Activated CD4-positive, alpha-beta T cell treated with anti-CD3 and anti-CD28 coated beads, Interleukin-2, Interleukin-6, amounts not matched to agents 100 ng/mL and 50 ng/mL, durations not matched to agents 16 hours and 8 hours (primary cell): Measurements from ENCODE around the gene CCDC169.
"Not testable (repeated sequence)": the region's sequence is repeated elsewhere in the genome, so short reads cannot be mapped to it uniquely, and the experiment has no call there.

Experiments
- DNase-seq: peaks from one replicate; pipeline ENCODE4 v3.0.0-alpha.2; 2020

CCDC169 gene

DNA sequence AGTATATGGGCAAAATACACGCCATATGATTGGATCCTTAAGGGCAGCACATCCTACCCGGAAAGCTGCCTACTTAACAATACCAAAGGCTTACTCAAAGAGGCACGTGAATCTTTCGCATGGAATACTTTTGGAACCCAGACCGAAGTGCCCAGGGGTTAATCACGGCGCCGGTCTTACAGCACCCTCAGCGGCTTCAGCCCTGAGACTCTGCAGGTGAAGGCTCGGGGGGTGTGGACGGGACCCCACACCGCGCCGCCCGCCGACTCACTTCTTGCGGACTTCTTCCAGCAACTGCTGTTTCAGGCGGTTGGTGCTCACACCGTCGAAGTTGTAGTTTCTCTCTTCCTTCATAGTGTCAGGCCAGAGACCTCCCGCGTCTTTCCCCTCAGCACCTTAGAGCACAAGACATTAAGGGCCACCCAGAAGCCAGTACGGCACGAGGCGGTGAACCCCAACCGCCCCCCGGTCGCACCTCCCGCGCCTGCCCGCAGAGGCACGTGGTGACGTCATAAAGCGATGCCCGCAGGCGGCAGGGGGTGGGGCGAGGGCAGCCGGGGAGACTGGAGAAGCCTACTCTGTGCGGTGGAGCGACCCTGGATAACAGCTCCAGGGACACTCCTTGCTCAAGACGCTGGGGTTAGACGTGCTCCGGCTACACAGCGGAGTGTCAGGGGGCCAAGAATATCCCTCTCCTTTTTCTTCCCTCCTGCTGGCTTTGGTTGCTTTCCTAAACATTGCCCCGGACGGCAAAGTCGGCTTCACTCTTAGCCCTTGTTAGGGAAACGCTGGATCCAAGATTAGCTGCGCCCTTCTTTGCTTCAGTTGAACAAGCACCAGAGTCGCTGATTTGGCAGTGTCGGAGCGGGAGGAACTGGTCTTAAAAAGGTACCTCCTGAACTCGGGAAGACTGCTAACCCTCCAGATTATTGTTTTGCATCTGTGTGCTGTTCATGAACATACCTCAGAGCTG is at the start of gene CCDC169:
Gene CCDC169, minus strand, starts transcription at position 449 of the 973 bp plus-strand sequence. Its CDS starts 95 bp downstream, at position 354.
- peak; percentile 73 for DNase-seq

DNA sequence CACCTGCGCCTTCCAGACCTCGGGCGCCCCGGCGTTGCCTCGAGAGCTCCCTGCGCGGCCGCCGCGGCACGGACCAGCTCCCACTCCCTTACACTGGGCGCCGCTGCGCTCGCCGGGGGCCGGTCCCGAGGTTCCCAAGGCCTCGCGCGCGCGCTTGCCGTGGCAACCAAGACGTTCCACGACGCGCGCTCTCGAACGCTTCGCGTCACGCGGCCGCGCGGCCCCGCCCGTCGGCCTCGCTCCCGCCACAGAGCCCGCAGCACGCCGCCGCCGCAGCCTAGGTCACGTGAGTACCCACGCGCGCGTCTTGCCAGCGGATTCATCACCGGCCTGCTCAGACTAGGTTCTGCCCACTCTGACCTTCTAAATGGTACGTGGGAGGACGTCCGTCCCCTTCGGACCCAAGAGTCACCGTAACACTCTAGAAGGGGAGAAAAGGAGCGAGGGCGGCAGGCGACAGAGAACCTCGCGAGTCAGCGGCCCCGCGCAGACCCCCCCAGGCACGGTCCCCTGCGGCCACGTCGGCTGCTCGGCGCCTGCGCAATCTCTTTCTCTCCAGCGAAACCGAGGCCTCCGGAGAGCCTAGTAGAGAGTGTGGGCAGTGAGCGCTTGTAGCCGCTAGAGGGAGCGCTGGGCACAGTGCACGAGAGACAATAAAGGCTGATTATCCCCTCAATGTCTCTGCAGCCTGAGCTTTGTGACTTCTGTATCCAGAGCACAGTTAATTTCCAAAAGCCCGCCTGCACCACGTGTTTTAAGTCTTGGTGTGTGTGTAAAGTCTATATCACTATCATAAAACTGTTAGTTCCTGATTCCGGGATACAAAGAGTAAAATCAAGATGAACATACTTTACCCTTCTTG is 48.8 kb upstream of the CCDC169 start, which contains the start of gene SPART:
Gene SPART, minus strand, starts transcription at position 173 of the 862 bp plus-strand sequence. CDS start 10,564 bp downstream, outside the sequence.
- DNase-seq, result peak; percentile 94

DNA sequence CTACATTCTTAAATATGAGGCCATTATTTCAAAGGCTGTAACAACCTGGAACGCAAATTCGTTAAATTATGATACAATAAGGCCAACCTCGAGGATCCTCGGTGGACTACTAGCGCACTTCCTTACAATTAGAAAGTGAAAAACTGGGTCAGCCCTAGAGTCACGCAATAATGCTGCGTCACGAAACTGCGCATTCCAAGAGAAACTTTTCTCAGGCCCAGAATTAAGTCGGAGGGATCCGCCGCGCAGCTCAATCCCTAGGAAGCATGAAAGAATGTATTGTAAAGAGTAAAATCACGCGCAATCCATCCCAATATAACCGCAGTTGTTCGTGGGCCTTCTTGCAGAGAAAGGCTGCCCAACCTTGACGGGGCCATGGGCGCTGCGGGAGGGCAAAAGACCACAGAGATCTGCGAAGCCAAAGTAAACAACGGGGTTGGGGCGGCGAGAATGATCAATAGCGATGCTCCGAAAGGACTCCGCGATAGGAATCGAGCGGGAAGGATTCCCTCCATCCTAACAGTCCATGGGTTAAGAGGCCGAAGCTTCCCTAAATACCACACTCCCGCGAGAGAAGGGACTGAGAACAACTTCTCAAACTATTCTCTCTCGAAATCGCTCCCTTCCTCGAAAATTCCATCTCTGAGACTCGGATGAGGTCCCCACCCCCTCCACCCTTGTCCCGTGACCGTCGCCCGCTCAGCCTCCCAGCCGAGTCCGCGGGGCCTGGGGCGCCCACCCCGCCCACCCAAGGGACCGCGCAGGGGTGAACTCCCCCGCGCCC is 48.0 kb upstream of the CCDC169 start:
- peak; percentile 44 for DNase-seq

DNA sequence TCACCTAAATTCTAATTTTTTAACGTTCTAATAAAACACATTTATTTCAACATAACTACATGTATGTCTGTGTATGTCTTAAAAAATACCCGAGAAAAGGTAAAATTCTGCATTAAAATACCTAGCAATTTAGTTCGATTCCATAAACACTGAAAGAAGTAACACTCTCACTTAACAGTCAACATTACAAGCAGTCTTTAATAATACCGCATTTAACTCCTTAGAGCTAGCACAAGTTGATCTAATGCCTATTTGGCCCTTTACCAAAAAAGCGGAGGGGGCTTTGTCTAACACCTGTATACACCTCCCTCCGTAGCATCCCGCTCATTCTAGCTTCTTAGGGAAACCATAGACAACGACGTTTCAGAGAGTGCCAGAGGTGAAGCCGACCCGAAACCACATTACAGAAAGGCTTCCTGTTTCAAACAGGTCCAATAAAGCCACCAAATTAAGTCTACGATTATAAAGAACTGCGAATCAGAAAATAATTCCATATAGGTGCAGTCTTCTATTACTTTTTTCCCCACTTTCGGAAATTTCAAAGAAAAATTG is 47.3 kb upstream of the CCDC169 start:
- peak; percentile 20 for DNase-seq

DNA sequence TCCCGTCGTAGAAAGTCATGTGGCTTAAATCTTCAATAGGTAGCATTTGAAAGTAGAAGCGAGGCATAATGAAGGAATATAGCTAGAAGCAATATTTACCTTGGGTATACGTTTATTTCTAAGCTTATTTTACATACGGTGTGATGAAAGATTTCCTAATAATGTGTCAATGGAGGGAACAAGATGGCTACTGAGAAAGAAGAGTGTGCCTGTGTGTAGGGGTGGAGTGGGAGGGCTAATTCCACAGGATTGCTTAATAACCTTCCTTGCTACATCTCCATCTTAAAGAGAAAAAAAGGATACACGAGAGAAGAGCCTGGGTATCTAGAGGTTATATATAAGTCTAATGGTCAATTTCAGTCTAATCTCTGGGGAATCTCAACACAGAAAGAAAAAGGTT is 46.6 kb upstream of the CCDC169 start:
- DNase-seq, result no peak

DNA sequence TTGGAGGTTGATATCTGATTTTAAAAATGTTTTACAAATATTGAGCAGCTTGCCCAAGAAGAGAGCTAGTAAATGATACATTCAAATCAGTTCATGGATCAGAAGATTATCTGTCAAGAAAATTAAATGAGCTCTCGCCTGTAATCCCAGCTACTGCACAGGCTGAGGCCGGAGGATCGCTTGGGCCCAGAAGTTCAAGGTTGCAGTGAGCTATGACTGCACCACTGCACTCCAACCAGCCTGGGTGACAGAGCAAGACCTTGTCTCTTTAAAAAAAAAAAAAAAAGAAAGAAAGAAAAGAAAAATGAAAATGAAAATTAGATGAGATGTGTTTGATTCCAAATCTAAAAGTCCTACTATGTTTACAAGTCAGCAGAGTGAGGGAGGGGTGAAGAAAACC is 46.2 kb upstream of the CCDC169 start:
- no peak for DNase-seq

DNA sequence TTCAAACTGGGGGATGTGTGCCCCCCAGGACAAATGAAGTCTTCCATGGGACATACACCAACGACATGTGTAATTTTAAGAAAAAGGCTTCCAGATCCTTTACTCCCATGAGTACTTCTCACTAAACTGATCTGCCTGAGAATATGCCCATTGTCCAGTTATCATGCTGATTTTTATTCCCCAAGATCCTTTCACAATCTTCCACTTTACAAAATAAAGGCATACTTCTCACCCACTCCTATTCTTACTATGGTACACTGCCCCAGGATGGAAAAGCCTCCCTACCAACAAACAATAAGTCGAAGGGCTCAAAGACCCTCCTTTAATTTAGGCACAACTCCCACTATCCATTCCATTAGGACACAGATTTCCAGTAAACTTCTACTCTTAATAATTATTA is 45.1 kb upstream of the CCDC169 start:
- no peak for DNase-seq

DNA sequence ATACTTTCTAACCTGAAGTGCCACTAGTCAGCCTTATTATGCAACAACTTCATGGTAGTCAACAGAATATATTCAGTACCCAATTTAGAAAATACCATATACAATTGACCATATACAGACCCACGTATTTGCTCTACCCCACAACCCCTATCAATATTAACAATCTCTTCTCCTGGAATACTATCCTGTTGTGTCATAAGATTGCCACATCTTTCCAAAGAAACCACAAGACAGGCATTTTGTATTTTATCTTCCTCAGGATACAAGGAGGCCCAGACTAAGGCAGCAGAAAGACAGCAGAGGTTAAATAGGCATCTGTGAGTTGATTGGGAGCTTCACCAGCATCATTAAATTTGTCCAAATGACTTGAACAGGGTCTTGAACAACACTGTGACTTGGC is 44.1 kb upstream of the CCDC169 start:
- no peak for DNase-seq

DNA sequence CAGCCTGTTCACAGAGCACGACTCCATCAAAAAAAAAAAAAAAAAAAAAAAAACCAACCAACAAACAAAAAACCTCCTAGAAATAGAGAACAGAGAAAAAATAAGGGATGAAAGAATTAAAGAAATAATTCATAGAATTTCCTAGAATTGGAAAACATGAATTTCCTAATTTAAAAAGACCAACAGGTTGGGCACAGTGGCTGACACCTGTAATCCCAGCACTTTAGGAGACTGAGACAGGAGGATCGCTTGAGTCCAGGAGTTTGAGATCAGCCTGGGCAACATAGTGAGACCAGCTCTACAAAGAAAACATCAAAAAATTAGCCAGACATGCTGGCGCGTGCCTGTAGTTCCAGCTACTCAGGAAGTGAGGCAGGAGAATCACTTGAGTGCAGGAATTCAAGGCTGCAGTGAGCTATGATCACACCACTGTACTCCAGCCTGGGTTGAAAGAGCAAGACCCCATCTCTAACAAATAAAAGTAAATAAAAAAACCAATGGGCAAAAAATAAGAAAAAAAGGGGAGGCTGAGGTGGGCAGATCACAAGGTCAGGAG is 42.1 kb upstream of the CCDC169 start:
- DNase-seq, result no peak

DNA sequence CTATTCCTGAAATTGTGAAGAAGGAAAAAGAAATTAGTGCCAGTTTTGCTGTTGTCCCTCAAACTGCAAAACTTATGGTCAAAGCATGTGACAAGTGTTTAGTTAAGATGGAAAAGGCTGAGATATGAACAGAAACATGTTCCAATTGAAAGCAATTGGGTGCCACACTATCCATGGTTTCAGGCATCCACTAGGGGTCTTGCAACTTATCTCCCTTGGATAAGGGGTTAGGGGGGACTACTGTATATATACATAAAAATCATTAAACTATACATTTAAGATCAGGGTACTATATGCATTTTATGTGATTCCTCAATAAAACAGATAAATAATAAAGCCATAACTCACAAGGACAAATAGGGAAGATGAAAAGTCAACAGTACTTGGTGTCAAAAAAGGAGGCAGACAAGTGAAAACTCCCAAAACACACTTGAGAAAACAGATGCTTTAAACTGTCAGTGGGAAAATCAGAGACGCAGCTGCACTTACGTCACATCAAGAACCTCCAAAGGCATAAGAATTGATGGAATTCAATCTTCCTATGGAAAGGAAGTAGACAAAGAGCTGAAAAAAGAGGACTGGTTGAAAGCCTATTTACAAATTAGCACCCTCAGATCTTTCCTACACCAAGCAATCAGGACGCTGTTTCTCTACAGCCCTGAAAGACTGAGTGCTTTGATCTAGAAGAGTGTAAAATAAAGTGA is 40.5 kb upstream of the CCDC169 start:
- no peak for DNase-seq

DNA sequence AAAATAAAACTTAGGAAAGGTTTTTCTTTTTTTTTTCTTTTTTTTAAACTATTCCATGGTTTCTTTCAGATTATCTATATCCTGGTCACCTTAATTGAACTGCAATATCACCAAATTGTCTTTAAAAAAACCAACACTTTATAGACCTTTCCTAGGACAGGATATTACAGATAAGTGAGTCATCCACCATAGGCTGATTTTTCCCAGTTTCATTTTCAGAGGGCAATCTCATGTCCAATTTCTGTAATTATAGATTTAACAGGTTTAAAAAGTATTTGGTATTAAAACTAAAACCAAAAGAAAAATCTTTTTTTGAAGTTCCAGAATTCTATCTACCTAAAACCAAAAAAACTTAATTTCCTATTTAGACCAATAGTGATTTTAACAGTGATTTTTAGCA is 35.4 kb upstream of the CCDC169 start:
- no peak for DNase-seq

DNA sequence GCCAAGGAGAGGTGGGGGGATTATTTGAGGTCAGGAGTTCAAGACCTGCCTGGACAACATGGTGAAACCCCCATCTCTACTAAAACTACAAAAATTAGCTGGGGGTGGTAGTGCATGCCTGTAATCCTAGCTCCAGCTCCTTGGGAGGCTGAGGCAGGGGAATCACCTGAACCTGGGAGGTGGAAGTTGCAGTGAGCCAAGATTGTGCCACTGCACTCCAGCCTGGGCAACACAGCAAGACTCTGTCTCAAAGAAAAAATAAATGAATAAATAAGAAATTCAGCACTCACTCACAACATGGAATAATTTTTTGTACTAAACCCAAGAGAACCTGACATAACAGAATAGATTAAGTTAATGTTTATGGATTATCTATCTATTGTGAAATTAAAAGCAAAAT is 34.6 kb upstream of the CCDC169 start:
- DNase-seq, result not testable (repeated sequence)

DNA sequence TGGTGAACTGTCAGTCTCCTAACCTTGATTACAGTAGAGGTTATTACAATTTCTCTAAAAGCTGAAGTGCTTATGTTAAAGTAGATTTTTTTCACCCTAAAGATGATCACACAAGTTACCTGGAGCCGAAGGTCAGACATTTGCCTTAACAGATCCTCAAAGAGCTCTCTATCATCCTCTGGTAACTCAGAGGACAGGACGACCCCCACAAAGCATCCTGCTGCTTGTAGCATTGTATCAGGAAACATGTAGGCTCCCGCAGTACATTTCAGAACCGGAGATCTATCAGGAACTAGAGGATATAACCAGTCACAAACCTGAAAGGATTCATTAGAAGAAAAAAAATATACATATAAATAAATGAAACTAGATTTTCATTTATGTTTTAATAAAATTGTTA is 33.7 kb upstream of the CCDC169 start:
- no peak for DNase-seq

DNA sequence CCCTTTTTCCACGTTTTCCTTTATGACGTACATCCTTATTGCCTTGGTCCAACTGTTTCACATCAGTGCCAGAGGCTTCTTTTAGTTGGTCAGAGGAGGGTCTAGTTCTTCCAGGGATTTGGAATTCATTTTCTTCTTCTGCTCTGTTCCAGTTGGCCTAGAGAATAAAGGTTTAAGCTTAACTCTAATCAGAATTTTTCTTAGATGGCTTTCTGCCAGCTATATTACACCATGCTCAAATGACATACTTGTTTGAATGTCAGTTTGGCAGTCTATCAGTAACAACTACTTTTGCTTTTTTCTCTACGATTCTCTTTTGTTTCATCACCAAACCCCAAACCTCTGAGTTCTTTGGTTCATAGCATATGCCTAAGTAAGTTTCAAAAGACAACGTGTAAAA is 31.7 kb upstream of the CCDC169 start:
- DNase-seq, result no peak

DNA sequence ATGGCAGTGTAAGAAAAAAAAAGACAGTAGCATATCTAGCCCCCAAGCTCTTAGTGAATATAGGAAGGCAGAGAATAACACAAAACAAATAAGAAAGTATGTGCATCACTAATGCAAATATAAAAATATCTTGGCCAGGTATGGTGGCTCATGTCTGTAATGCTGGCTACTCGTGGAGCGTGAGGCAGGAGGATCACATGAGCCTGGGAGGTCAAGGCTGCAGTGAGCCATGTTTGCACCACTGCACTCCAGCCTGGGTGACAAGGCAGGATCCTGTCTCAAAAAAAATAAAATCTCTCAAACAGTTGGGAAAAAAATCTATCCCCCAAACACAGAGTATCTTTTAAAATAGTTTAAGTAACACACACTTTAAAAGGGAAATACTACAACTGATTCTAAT is 31.2 kb upstream of the CCDC169 start:
- no peak for DNase-seq

DNA sequence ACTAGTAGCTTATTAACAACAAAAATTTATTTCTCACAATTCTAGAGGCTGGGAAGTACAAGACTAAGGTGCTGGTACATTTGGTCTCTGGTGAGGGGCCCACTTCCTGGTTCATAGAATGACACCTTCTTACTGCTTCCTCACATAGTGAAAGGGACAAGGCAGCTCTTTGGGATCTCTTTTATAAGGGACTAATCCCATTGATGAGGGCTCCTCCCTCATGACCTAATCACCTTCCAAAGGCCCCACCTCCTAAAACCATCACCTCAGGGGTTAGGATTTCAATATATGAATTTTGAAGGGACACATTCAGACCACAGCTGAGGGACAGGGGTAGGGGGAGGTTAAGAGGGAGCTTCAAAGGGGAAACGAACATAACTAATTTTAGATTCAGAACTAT is 28.3 kb upstream of the CCDC169 start:
- DNase-seq, result no peak

DNA sequence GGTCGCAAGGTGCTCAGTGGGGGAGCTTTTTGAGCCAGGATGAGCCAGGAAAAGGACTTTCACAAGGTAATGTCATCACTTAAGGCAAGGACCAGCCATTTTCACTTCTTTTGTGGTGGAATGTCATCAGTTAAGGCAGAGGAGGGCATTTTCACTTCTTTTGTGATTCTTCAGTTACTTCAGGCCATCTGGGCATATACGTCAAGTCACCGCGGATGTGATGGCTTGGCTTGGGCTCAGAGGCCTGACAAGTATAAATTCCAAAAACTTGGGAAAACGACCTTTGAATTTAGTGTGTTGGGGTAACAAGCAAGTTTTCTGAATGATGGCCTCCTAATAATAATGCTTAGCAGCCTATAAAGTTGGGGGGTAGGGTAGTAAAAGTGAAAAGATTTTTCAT is 27.3 kb upstream of the CCDC169 start:
- DNase-seq, result not testable (repeated sequence)

DNA sequence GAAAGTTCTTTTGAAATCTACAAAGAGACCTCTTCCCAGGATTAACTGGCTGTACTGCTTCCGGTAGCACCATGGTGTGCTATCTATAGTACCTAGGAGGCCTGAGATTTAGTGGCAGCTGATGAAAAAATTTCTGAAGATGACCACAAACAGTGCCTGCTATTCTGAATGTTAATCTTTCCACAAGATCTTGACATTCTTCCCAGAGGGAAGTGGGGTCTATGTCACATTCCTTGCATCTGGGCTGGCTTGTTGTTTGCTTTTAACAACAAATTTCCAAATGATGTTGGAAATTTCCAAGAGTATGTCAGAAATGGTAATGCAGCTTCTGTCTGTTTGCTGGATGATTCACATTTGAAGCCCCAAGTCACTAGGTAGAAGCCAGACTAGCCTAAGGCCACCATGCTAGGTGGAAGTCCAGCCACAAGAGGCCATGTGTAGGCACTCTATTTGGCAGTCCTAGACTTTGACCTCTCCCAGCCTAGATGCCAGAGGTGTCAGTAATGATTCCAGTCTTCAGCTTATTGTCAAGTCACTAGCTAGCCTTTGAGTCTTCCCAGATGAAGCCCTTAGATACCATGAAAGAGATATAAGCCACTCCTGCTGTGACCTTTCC is 26.4 kb upstream of the CCDC169 start:
- no peak for DNase-seq

DNA sequence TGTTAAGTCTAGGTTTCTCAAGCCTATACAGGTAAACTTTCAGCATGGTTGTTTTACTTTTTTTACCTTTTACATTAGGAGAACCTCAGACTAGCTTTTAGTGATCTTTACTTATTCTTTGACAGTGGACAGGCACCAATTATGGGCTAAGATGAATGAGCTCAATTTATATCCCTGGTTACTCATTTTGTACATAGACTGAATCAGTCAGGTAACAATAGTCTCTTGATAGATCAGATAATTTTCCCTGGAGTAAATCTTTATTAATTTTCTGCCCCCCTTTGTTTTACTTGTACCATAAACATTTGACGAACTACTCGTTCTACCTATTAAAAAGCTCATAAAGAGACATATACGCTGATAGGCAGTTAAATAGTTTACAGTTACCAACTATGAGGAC is 25.8 kb upstream of the CCDC169 start:
- DNase-seq, result no peak

DNA sequence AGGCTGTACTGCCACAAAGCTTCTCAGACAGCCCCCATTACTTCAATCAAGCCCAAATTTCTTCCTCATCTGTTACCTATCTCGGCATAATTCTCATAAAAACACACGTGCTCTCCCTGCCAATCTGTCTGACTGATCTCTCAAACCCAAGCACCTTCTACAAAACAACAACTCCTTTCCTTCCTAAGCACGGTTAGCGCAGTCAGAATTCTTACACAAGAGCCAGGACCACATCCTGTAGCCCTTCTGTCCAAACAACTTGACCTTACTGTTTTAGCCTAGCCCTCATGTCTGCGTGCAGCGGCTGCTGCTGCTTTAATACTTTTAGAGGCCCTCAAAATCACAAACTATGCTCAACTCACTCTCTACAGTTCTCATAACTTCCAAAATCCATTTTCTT is 22.2 kb upstream of the CCDC169 start:
- not testable (repeated sequence) for DNase-seq
